Right lung (tissue), 5 donors: ENCODE measurements around the gene KRTAP4-3. TPM values are rescaled to one million over a fixed set of nuclear protein-coding genes. Genes with fewer than 3 reads are reported as not detected.
"Not testable (repeated sequence)": the region's sequence is repeated elsewhere in the genome, so short reads cannot be mapped to it uniquely, and the experiment has no call there.

Experiments
- DNase-seq, 2 donors: peaks; one replicate each; pipeline ENCODE4 v3.0.0-alpha.2; 2013
- polyA plus RNA-seq, 5 donors: library from polyadenylated mRNA; unstranded; fragments of 120-200 nt; gene quantifications; one replicate each; pipeline versions ENCODE4 v1.2.1 to v1.2.3, GENCODE V29; 2013; ENCODE audit warnings: inconsistent platforms in 1 of 5, low replicate concordance in 1 of 5; ENCODE audit not compliant: insufficient read length in 5 of 5, insufficient read depth in 1 of 5

The KRTAP4-3 gene
- polyA plus RNA-seq, 5 donors, result not detected

DNA sequence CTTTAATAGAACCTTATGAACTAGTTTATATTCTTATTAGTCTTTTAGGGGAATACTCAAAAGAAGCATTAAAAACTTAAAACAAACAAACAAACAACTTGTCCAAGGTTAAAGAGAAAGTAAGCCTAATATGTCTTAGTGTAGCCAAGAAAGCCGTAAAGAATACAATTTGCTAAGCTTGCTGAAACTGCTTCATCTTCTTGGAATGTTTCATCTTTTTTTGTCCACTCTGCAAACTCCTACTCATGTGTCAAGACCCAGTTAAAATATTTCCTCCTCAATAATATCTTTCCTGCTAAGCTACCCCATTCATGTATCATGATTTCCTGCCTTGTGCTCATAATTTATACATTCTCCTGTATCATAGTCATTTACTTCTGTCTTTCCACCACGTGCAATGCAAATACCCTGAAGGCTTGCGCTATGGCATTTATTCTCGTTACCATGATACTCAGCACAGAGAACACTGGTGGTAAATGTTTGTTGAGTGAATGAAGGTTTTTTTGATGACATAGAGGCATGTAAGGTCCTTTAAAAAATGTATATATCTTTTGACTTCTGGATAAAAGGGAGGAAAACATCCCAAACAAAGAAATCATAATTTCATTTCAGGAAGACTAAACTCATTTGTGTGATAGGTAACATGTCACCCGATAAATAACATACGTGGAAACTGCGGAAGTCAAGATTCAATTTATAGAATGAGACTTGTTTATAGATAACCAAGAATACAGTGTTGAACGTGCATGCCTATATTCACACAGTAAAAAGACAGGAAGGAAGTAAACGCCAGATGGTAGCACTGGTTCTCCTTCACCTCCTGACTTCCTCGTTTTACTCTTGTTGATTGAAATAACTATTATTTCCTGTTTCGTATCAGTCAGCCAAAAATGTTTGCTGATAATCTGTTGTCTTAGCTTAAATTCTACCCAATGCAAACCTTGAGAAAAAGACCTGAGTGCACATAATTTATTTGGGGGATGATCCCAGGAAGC lies 48.0 kb downstream of the KRTAP4-3 start:
- not testable (repeated sequence) for DNase-seq

DNA sequence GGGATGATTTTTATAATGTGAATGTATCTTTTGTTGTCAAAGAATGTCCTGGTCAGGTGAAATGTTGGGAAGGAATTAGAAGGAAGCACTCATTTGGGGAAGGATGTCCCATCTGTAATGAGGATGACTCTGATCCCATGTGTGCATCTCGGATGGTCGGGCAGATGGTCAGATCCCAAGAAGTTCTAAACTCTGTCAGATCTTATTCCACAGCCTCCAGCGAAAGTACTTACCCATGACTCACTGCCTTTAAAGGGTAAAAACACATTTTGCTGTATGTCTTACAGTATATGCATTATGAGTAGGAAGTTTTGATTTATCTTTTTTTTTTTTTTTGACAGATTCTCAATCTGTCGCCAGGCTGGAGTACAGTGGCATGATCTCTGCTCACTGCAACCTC lies 49.3 kb downstream of the KRTAP4-3 start:
- DNase-seq, result no peak

DNA sequence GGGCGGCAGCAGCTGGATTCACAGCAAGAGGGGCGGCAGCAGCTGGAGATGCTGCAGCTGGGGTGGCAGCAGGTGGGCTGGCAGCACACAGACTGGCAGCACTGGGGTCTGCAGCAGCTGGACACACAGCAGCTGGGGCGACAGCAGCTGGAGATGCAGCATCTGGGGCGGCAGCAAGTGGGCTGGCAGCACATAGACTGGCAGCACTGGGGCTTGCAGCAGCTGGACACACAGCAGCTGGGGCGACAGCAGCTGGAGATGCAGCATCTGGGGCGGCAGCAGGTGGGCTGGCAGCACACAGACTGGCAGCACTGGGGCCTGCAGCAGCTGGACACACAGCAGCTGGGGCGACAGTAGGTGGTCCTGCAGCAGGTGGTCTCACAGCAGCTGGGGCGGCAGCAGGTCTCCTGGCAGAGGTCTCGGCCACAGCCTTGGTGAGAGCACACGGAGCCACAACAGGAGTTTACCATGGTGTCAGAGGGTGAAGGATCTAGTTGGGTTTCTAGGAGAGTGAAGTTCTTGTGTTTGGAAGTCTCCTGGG lies 50.1 kb downstream of the KRTAP4-3 start, which contains the start of gene KRTAP4-11:
KRTAP4-11 (minus strand) TSS at position 528 of the 541 bp plus-strand sequence; CDS start at position 470, 58 bp downstream.
- DNase-seq, result not testable (repeated sequence)

Other genes starting within 250 kb of the KRTAP4-3 start
- gene KRT23, start 230.6 kb downstream of the KRTAP4-3 start, polyA plus RNA-seq, result under 1 TPM in 3 of 5 donors, not detected in 2; 0.18 to 0.35 (median 0.21) TPM
- under 1 TPM in 1 of 5 donors, not detected in 4; 0.35 TPM for gene KRT39, start 201.3 kb downstream of the KRTAP4-3 start, polyA plus RNA-seq
- under 1 TPM in 2 of 5 donors, not detected in 3; 0.06 to 0.70 TPM for gene KRT40, start 183.9 kb downstream of the KRTAP4-3 start, polyA plus RNA-seq
- gene KRTAP3-3, start 174.1 kb downstream of the KRTAP4-3 start, polyA plus RNA-seq, result not detected
- gene KRTAP3-2, start 168.3 kb downstream of the KRTAP4-3 start, polyA plus RNA-seq, result not detected
- gene KRTAP3-1, start 159.1 kb downstream of the KRTAP4-3 start, polyA plus RNA-seq, result not detected
- gene KRTAP1-5, start 141.0 kb downstream of the KRTAP4-3 start, polyA plus RNA-seq, result not detected
- not detected for gene KRTAP1-4, start 138.0 kb downstream of the KRTAP4-3 start, polyA plus RNA-seq
- not detected for gene KRTAP1-3, start 133.3 kb downstream of the KRTAP4-3 start, polyA plus RNA-seq
- not detected for gene KRTAP1-1, start 126.8 kb downstream of the KRTAP4-3 start, polyA plus RNA-seq
- gene KRTAP2-1, start 120.9 kb downstream of the KRTAP4-3 start, polyA plus RNA-seq, result not detected
- not detected for gene KRTAP2-2, start 113.0 kb downstream of the KRTAP4-3 start, polyA plus RNA-seq
- gene KRTAP2-3, start 108.1 kb downstream of the KRTAP4-3 start, polyA plus RNA-seq, result not detected
- gene KRTAP2-4, start 102.3 kb downstream of the KRTAP4-3 start, polyA plus RNA-seq, result not detected
- gene KRTAP4-7, start 84.1 kb downstream of the KRTAP4-3 start, polyA plus RNA-seq, result not detected
- not detected for gene KRTAP4-8, start 70.1 kb downstream of the KRTAP4-3 start, polyA plus RNA-seq
- gene KRTAP4-16, start 66.0 kb downstream of the KRTAP4-3 start, polyA plus RNA-seq, result not detected
- gene KRTAP4-9, start 62.8 kb downstream of the KRTAP4-3 start, polyA plus RNA-seq, result not detected
- under 1 TPM in 1 of 5 donors, not detected in 4; 0.13 TPM for gene KRTAP4-11, start 49.8 kb downstream of the KRTAP4-3 start, polyA plus RNA-seq
- gene KRTAP4-12, start 44.0 kb downstream of the KRTAP4-3 start, polyA plus RNA-seq, result not detected
- not detected for gene KRTAP4-6, start 27.7 kb downstream of the KRTAP4-3 start, polyA plus RNA-seq
- not detected for gene KRTAP4-5, start 18.4 kb downstream of the KRTAP4-3 start, polyA plus RNA-seq
- not detected for gene KRTAP4-4, start 7.5 kb downstream of the KRTAP4-3 start, polyA plus RNA-seq
- not detected for gene KRTAP4-2, start 10.0 kb upstream of the KRTAP4-3 start, polyA plus RNA-seq
- not detected for gene KRTAP4-1, start 16.7 kb upstream of the KRTAP4-3 start, polyA plus RNA-seq
- not detected for gene KRTAP9-1, start 21.7 kb upstream of the KRTAP4-3 start, polyA plus RNA-seq
- not detected for gene KRTAP9-2, start 58.4 kb upstream of the KRTAP4-3 start, polyA plus RNA-seq
- not detected for gene KRTAP9-3, start 64.2 kb upstream of the KRTAP4-3 start, polyA plus RNA-seq
- not detected for gene KRTAP9-8, start 69.8 kb upstream of the KRTAP4-3 start, polyA plus RNA-seq
- not detected for gene KRTAP9-4, start 81.5 kb upstream of the KRTAP4-3 start, polyA plus RNA-seq
- gene KRTAP9-9, start 87.2 kb upstream of the KRTAP4-3 start, polyA plus RNA-seq, result not detected
- under 1 TPM; 0.13 to 0.25 (median 0.18) TPM for gene KRTAP9-6, start 97.2 kb upstream of the KRTAP4-3 start, polyA plus RNA-seq
- gene KRTAP9-7, start 107.5 kb upstream of the KRTAP4-3 start, polyA plus RNA-seq, result not detected
- gene KRTAP29-1, start 134.6 kb upstream of the KRTAP4-3 start, polyA plus RNA-seq, result not detected
- not detected for gene KRTAP16-1, start 141.1 kb upstream of the KRTAP4-3 start, polyA plus RNA-seq
- not detected for gene KRTAP17-1, start 147.5 kb upstream of the KRTAP4-3 start, polyA plus RNA-seq
- gene KRT33A, start 182.6 kb upstream of the KRTAP4-3 start, polyA plus RNA-seq, result not detected
- gene KRT33B, start 201.6 kb upstream of the KRTAP4-3 start, polyA plus RNA-seq, result not detected
- not detected for gene KRT34, start 214.1 kb upstream of the KRTAP4-3 start, polyA plus RNA-seq
- under 1 TPM in 1 of 5 donors, not detected in 4; 0.32 TPM for gene KRT31, start 229.4 kb upstream of the KRTAP4-3 start, polyA plus RNA-seq